Nephron progenitor cell (in vitro differentiated cells): Measurements from ENCODE around the gene STARD10.

Source experiments
- DNase-seq: peaks from one replicate; pipeline ENCODE4 v3.0.0; 2021
- H3K27ac Mint-ChIP-seq: 2 replicates; pipeline ENCODE4 v1.8.0; 2021; ENCODE audit warnings: mild to moderate bottlenecking, moderate library complexity, mixed read lengths
- H3K27me3 Mint-ChIP-seq: 2 replicates; pipeline ENCODE4 v1.8.0; 2021; ENCODE audit warnings: mild to moderate bottlenecking, low read depth, mixed read lengths; ENCODE audit not compliant: poor library complexity
- H3K36me3 Mint-ChIP-seq: 2 replicates; pipeline ENCODE4 v1.8.0; 2021; ENCODE audit warnings: low read depth, mixed read lengths
- H3K4me1 Mint-ChIP-seq: 2 replicates; pipeline ENCODE4 v1.8.0; 2021; ENCODE audit warnings: mixed read lengths
- H3K4me3 Mint-ChIP-seq: 2 replicates; pipeline ENCODE4 v1.8.0; 2021; ENCODE audit warnings: mild to moderate bottlenecking, moderate library complexity, mixed read lengths
- H3K9me3 Mint-ChIP-seq: 2 replicates; pipeline ENCODE4 v1.8.0; 2021; ENCODE audit warnings: mild to moderate bottlenecking, moderate library complexity, mixed read lengths
- CTCF ChIP-seq: fragments of 200-600 bp; sonication (generic); IDR thresholded peaks from 2 replicates; pipeline ENCODE4 v1.5.0; 2021; ENCODE audit warnings: antibody characterized with exemption

Gene STARD10

GRCh38 chr11:72824811-72825505, 31.1 kb upstream of the STARD10 start:
- Mint-ChIP-seq H3K4me1 (peaks cover 31% of the 10 kb centered on the region), H3K4me3 (no peak overlapping the region), H3K27me3 (peaks cover 9% of the 10 kb centered on the region), H3K27ac (no peak overlapping the region), H3K9me3 (no peaks in the 10 kb centered on the region), H3K36me3 (no peaks in the 10 kb centered on the region)
- no peak for TF ChIP-seq CTCF
- DNase-seq, result no peak

GRCh38 chr11:72824020-72824419, 30.2 kb upstream of the STARD10 start:
- Mint-ChIP-seq H3K27ac (no peak overlapping the region), H3K9me3 (no peaks in the 10 kb centered on the region), H3K4me3 (no peak overlapping the region), H3K4me1 (peaks cover 31% of the 10 kb centered on the region), H3K36me3 (peaks cover 3% of the 10 kb centered on the region), H3K27me3 (peaks cover 9% of the 10 kb centered on the region)
- no peak for TF ChIP-seq CTCF
- no peak for DNase-seq

- peaks cover 8% of the 10 kb centered on the region for H3K36me3 Mint-ChIP-seq
- no peak overlapping the region for H3K27ac Mint-ChIP-seq
- no peak for TF ChIP-seq CTCF
- peaks cover 27% of the 10 kb centered on the region for H3K4me1 Mint-ChIP-seq
- DNase-seq, result no peak
- no peaks in the 10 kb centered on the region for H3K9me3 Mint-ChIP-seq
- peaks cover 9% of the 10 kb centered on the region for H3K27me3 Mint-ChIP-seq
- H3K4me3 Mint-ChIP-seq, result peak overlapping the region; percentile 44
Measured at GRCh38 chr11:72823105-72823804, 29.4 kb upstream of the STARD10 start.

GRCh38 chr11:72821920-72822799, 28.3 kb upstream of the STARD10 start:
- TF ChIP-seq CTCF, result peak; percentile 14
- peak; percentile 97 for DNase-seq
- H3K4me3 Mint-ChIP-seq, result peak overlapping the region; percentile 65
- H3K27ac Mint-ChIP-seq, result no peak overlapping the region
- H3K9me3 Mint-ChIP-seq, result no peaks in the 10 kb centered on the region
- peaks cover 25% of the 10 kb centered on the region for H3K4me1 Mint-ChIP-seq
- peaks cover 16% of the 10 kb centered on the region for H3K27me3 Mint-ChIP-seq
- H3K36me3 Mint-ChIP-seq, result peaks cover 14% of the 10 kb centered on the region

- H3K9me3 Mint-ChIP-seq, result no peaks in the 10 kb centered on the region
- H3K27ac Mint-ChIP-seq, result no peak overlapping the region
Measured at GRCh38 chr11:72821221-72821919, 27.5 kb upstream of the STARD10 start.

More at GRCh38 chr11:72821221-72821919, 27.5 kb upstream of the STARD10 start:
- DNase-seq, result no peak
- peaks cover 14% of the 10 kb centered on the region for H3K36me3 Mint-ChIP-seq
- peaks cover 16% of the 10 kb centered on the region for H3K27me3 Mint-ChIP-seq
- peak overlapping the region; percentile 78 for H3K4me3 Mint-ChIP-seq
- peaks cover 25% of the 10 kb centered on the region for H3K4me1 Mint-ChIP-seq
- no peak for TF ChIP-seq CTCF
